SJSA1 (cell line): ENCODE measurements around the gene MAP2K5. TPM values are rescaled to one million over a fixed set of nuclear protein-coding genes. Genes with fewer than 3 reads are reported as not detected.

Source experiments
- DNase-seq, 2 experiments: peaks; one replicate each; pipeline ENCODE4 v3.0.0-alpha.2; 2015 to 2020; ENCODE audit warnings: low spot score in 2 of 2, low read depth in 1 of 2
- H3K27ac ChIP-seq: fragments of 250-450 bp; sonication (Bioruptor Pico); 2 replicates; pipeline ENCODE4 v1.5.1; 2020; ENCODE audit warnings: mild to moderate bottlenecking, moderate library complexity
- H3K27me3 ChIP-seq: fragments of 250-450 bp; sonication (Bioruptor Pico); replicated peaks from 2 replicates; pipeline ENCODE4 v1.5.1; 2020; ENCODE audit warnings: mild to moderate bottlenecking, moderate library complexity
- H3K36me3 ChIP-seq: fragments of 250-450 bp; sonication (Bioruptor Pico); 2 replicates; pipeline ENCODE4 v1.5.1; 2020; ENCODE audit warnings: mild to moderate bottlenecking
- H3K4me1 ChIP-seq: fragments of 250-450 bp; sonication (Bioruptor Pico); replicated peaks from 2 replicates; pipeline ENCODE4 v1.6.1; 2021; ENCODE audit warnings: mild to moderate bottlenecking
- H3K4me3 ChIP-seq: fragments of 250-450 bp; sonication (Bioruptor Pico); 2 replicates; pipeline ENCODE4 v1.5.1; 2020; ENCODE audit warnings: mild to moderate bottlenecking
- H3K9me3 ChIP-seq: fragments of 250-450 bp; sonication (Bioruptor Pico); replicated peaks from 2 replicates; pipeline ENCODE4 v1.5.1; 2020; ENCODE audit warnings: mild to moderate bottlenecking
- total RNA-seq: library from RNA; depleted of rRNA; stranded (reverse); fragments of >200 nt; shearing (Covaris generic); gene quantifications from 2 replicates; pipeline ENCODE4 v1.2.3, GENCODE V29; 2014

The MAP2K5 gene
- total RNA-seq, 1 experiment from 2014 or later: 4.3 TPM

DNA sequence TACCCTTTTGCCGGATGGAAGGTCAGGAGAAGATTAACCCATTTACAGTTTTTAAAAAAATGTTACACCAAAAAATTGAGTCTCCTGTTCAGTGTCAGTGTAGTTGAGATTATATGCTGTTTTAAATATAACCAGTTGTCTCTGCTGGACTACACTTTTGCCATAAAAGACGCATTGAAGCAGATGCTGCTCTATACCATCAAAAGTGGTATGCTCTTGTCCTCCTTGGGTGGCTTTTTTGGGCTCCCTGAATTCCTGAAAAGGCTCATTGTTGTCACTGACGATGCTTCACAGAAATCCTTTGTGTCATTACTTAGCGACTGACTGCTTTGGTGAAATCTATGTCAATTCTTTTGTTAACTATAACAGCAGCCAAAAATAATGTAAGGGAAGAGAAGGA, 148.9 kb downstream of the MAP2K5 start:
- H3K36me3 ChIP-seq: no peaks in the 10 kb centered on the region
- H3K4me3 ChIP-seq: no peak overlapping the region
- peaks cover 3% of the 10 kb centered on the region; the same call in 1 of the 2 replicates for H3K4me1 ChIP-seq
- peaks cover 26% of the 10 kb centered on the region for H3K27me3 ChIP-seq
- peaks cover 2% of the 10 kb centered on the region; the same call in 1 of the 2 replicates for H3K9me3 ChIP-seq
- no peak overlapping the region for H3K27ac ChIP-seq
- DNase-seq: no peak

DNA sequence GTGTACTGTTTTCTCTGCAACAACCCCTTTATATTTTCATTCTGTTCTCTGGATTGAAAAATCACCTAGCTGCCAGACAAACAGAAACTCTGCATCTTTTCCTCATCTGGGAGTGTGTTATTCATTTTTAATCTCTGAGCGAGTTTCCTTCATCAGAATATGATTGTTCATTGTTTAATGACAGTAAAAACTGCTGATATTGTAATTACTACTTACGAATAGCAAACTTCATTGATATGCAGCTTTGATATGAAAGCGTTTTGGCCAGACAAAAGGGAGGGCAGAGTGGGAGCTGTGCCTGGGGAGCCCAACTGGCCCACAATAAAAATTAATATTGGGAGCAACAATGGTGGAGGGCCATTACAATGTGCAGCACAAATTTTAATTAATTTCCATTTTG, 150.1 kb downstream of the MAP2K5 start:
- no peaks in the 10 kb centered on the region; the same call in 1 of the 2 replicates for H3K9me3 ChIP-seq
- no peak for DNase-seq
- no peak overlapping the region for H3K27ac ChIP-seq
- peaks cover 3% of the 10 kb centered on the region; the same call in 1 of the 2 replicates for H3K4me1 ChIP-seq
- H3K4me3 ChIP-seq: no peak overlapping the region
- H3K27me3 ChIP-seq: peaks cover 26% of the 10 kb centered on the region
- no peaks in the 10 kb centered on the region for H3K36me3 ChIP-seq

DNA sequence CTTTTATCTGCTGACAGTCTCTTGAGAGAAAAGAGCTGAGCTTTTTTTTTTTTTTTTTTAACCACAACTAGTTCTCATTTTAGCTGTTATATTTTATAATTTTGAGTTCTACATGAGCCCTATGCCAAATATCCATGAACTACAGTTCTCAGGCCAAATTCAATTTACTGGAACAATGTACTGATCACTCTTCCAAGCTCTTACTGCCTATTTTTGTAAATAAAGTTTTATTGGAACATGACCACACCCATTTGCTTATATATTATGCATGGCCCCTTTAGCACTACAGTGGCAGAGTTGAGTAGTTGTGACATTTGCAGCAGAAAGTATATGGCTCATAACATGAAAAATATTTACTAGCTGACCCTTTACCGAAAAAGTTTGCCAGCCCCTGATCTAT, 153.6 kb downstream of the MAP2K5 start:
- no peak for DNase-seq
- H3K4me1 ChIP-seq: peaks cover 2% of the 10 kb centered on the region; the same call in 1 of the 2 replicates
- H3K27me3 ChIP-seq: peaks cover 20% of the 10 kb centered on the region
- H3K27ac ChIP-seq: no peak overlapping the region
- H3K36me3 ChIP-seq: no peaks in the 10 kb centered on the region
- H3K9me3 ChIP-seq: no peaks in the 10 kb centered on the region
- H3K4me3 ChIP-seq: no peak overlapping the region

DNA sequence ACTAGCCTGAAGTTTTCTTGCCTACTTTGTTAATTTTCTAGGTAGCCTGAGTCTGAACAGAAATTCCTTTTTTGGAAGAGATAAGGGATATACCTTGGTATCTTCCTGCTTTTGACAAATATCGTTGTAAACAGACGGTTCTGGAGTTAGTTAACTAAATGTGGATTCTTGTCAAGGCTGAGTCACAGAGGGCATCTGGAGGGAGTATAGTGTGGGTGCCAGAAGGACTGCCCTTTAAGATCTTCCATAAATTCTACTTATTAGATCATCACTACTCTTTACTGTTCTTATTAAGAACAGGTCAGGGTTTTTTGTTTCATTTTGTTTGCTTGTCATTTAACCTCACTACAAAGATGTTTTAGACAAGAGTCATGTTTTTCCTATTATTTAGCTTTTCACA, 157.5 kb downstream of the MAP2K5 start:
- no peaks in the 10 kb centered on the region for H3K27me3 ChIP-seq
- H3K27ac ChIP-seq: no peak overlapping the region
- no peaks in the 10 kb centered on the region for H3K4me1 ChIP-seq
- no peak overlapping the region for H3K4me3 ChIP-seq
- H3K36me3 ChIP-seq: no peaks in the 10 kb centered on the region
- DNase-seq: no peak
- H3K9me3 ChIP-seq: no peaks in the 10 kb centered on the region

DNA sequence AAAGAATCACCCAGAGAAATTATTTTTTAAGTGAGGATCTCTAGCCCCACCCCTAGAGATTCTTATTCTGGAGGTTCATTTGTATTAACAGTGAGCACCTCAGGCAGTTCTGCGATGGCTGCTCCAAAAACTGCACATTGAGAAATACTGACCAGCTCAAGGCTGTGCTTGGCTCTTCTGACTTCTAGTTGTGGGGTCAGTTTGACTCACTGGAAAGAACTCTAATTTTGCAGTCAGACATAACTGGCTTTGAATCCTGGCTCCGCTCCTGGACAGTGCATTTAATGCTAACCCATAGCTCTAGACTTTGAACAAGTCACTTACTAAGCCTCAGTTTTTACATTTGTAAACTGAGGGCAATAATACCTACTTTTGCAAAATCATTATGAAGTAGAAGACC, 159.2 kb downstream of the MAP2K5 start:
- H3K9me3 ChIP-seq: no peaks in the 10 kb centered on the region

DNA sequence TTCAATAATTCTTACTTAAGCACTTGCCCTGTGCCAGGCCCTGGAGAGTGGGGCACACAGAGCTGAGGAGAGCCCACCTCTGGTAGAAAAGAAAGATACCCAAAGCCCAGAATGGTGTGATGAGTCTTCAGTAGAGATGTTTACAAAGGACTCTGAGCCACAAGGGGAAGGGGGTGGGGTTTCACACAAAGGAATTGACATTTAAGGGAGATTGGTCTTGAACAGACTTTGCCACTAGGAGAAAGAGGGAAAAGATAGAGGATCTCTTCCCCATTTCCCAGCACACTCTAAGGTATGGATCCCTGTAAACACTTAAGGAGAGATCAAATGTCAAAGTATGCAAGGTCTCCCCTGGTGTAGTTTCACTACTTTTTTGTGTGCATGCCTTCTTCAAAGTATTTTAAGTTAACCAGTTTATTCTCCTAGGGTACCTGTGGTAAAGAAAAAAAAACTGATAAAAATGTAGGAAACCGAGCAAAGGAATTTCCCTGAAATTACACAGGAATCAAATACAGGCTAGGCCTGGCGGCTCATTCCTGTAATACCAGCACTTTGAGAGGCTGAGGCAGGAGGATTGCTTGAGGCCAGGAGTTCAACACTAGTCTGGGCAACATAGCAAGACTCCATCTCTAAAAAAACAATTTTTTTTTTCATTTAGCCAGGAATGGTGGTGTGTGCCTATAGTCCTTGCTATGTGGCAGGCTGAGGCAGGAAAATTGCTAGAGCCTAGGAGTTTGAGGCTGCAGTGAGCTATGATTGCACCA, 165.2 kb downstream of the MAP2K5 start:
- Histone ChIP-seq H3K4me3 (no peak overlapping the region), H3K27me3 (no peaks in the 10 kb centered on the region), H3K27ac (no peak overlapping the region), H3K36me3 (no peaks in the 10 kb centered on the region), H3K9me3 (no peaks in the 10 kb centered on the region), H3K4me1 (no peaks in the 10 kb centered on the region)
- DNase-seq: no peak

More for the DNA sequence above, 159.2 kb downstream of the MAP2K5 start:
- Histone ChIP-seq H3K27ac (no peak overlapping the region), H3K4me3 (no peak overlapping the region), H3K4me1 (no peaks in the 10 kb centered on the region), H3K36me3 (no peaks in the 10 kb centered on the region), H3K27me3 (no peaks in the 10 kb centered on the region)
- DNase-seq: no peak

DNA sequence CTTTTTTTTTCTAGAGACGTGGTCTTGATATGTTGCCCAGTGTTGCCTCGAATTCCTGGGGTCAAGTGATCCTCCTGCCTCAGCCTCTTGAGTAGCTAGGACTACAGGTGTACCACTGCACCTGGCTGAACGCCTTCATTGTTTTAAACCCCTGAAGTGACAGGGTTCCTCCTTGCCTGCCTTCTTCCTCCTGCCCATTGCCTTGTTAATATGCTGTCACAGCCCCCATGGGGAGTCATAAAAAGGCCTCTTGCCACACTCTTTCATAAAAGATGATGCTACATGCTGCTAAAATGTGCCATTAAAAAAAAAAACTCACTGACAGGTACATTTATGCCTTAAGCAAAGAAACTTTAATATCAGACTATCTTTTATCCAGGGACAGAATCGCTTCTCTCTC, 166.0 kb downstream of the MAP2K5 start:
- Histone ChIP-seq H3K9me3 (no peaks in the 10 kb centered on the region), H3K27me3 (no peaks in the 10 kb centered on the region)

DNA sequence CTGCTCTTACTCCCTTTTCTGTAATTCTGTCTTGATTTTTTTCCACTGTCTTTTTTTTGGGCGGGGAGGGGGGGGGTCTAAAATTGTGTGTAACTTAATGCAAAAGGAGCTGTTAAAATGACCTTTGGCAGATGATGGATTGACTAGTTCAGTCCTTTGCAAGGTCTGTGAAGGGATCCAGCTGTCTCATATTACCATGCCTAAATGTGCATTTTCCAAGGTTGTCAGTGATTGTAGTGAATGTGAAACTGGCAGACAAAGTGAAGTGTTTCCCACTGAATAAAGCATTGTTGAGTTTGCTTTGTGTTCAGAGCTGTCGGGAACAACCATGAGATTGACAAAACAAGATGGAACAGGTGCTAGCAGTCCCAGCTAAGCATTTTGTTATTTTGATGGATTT, 172.7 kb downstream of the MAP2K5 start:
- Histone ChIP-seq H3K4me3 (no peak overlapping the region), H3K27ac (no peak overlapping the region), H3K9me3 (no peaks in the 10 kb centered on the region), H3K36me3 (no peaks in the 10 kb centered on the region), H3K4me1 (no peaks in the 10 kb centered on the region), H3K27me3 (no peaks in the 10 kb centered on the region)
- no peak for DNase-seq

More for the DNA sequence above, 166.0 kb downstream of the MAP2K5 start:
- H3K36me3 ChIP-seq: no peaks in the 10 kb centered on the region
- H3K4me1 ChIP-seq: no peaks in the 10 kb centered on the region
- no peak for DNase-seq
- no peak overlapping the region for H3K27ac ChIP-seq
- H3K4me3 ChIP-seq: no peak overlapping the region

DNA sequence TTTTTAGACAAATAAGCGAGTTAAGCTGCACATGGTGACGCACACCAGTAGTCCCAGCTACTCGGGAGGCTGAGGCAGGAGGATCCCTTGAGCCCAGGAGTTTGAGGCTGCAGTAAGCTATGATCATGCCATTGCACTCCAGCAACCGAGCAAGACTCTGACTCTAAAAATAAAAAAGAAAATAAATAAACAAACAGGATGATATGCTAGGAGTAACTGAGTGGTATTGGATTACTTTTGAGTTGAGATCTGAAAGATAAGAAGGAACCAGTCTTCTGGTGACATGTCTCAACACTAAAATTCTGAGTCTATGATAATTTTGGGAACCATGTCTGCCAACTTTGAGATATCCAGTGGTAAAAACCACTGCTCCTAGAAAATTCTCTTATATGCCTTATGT, 173.7 kb downstream of the MAP2K5 start:
- no peak for DNase-seq
- H3K9me3 ChIP-seq: no peaks in the 10 kb centered on the region
- H3K36me3 ChIP-seq: no peaks in the 10 kb centered on the region
- H3K4me1 ChIP-seq: no peaks in the 10 kb centered on the region
- no peak overlapping the region for H3K27ac ChIP-seq
- H3K27me3 ChIP-seq: no peaks in the 10 kb centered on the region
- no peak overlapping the region for H3K4me3 ChIP-seq

DNA sequence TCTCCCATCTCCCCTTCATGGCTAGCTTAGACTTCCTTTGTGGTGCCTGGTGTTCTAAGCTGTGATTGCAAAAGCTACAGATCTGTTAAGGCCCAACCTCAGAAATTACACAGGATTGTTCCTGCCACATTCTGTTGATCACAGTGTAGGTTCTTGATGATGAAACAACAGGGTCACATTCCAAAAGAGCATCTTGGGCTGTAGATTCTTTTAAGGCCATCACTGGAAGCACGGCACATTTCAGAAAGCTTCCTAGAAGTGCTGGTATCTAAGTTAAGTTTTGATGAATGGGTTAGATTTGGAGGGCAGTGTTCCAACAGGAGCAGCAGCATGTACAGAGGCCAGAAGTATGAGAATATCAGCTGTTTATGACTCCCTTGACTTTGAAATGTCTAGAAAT, 175.3 kb downstream of the MAP2K5 start:
- no peak overlapping the region for H3K27ac ChIP-seq
- H3K9me3 ChIP-seq: no peaks in the 10 kb centered on the region
- H3K36me3 ChIP-seq: no peaks in the 10 kb centered on the region
- no peak overlapping the region for H3K4me3 ChIP-seq
- H3K4me1 ChIP-seq: no peaks in the 10 kb centered on the region
- no peaks in the 10 kb centered on the region for H3K27me3 ChIP-seq
- no peak for DNase-seq

DNA sequence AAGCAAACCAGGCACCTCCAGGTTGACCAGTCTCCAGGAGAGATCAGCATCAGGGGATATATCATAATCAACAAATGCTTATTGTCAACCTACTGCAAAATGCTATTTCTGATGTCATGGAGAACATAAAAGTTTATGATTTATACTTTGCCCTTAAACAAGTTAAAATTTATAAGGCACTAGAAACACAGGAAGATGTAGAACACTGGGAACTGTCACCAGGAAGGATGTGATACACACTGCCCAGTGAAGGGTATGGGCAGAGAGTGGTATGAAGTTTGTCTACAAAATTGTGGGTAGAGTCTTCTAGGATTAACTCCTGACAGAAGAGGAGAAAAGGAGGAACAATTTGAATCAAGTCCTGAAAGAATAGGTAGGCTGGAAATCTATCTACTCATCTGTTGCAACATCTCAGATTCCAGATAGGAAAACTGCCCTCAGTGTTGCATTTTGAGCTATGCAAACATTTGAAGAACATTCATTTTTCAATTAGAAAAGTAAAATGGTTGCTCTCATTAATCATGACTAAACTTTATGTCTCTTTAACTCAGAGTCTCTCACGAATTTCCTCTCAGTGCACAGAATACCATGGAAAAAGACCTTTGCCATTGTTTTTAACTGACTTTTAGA, 176.9 kb downstream of the MAP2K5 start:
- H3K36me3 ChIP-seq: no peaks in the 10 kb centered on the region
- no peak for DNase-seq
- H3K4me1 ChIP-seq: no peaks in the 10 kb centered on the region
- no peaks in the 10 kb centered on the region for H3K27me3 ChIP-seq
- no peak overlapping the region for H3K27ac ChIP-seq
- no peak overlapping the region for H3K4me3 ChIP-seq
- H3K9me3 ChIP-seq: no peaks in the 10 kb centered on the region

DNA sequence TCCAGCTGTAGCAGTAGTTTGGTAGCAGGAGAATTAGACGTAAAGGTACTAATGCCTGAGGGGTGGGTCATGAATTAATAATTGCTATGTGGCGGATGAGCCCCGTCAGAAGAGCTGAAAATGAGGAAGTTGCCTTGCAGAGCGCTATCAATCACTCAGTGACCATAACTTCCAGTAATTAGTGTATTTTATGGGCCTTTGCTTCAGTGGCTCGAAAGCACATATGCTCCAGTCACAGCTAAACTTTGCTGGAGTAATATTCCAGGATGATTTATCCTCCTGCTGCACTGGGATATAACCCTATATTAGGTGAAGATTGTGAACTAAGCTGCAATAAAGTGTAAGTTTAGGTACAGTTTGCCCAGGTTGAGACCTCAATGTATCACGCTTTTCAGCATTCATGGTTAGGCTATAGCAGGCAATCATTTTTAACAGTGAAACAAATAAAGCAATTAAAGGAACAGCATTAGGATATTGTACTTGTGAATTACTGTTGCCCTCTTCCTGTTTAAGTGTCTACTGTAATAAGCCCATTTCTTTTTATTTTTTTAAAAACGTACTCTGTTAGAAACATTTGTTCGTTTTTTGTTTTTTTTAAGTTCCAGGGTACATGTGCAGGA, 178.2 kb downstream of the MAP2K5 start:
- DNase-seq: no peak
- Histone ChIP-seq H3K27ac (no peak overlapping the region), H3K4me1 (no peaks in the 10 kb centered on the region)

DNA sequence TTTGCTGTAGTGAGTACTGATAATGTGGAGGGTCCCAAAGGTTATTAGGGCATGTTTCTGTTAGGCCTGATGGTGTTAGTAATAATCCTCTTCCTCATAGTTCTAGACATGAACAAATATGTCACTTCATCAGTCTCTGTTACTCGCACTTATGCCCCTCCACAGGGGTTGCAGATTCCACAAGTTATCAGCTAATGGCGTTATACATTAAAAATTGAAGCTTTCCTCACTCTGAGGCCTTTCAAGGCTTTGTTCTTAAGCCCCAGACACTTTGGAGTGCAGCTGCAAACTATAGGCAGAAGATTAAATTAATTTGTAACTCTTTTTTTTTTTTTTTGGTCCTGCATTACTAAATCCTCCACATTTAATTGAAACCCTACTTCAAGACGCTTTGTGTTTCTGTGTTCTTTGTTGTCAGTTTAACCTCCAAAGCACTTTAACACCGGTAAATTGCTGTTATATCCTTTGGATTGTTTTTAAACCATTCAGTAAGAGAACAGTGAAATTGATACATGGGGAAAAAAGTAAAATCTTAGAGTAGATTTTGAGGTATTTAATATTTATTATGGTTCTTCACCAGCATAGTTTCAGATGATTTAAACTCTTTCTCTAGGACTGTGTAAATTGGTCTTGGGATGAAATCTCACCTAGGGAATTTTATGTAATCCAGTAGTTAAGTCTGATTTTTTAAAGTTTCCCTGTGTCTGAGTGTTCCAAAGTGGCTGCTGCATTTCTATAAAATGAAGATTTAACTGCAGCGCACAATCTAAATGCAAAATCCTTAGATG, 179.7 kb downstream of the MAP2K5 start:
- no peaks in the 10 kb centered on the region for H3K4me1 ChIP-seq
- H3K9me3 ChIP-seq: no peaks in the 10 kb centered on the region
- no peak overlapping the region for H3K4me3 ChIP-seq
- DNase-seq: no peak
- no peak overlapping the region for H3K27ac ChIP-seq
- no peaks in the 10 kb centered on the region for H3K27me3 ChIP-seq
- H3K36me3 ChIP-seq: no peaks in the 10 kb centered on the region

More for the DNA sequence above, 178.2 kb downstream of the MAP2K5 start:
- no peaks in the 10 kb centered on the region for H3K9me3 ChIP-seq
- no peaks in the 10 kb centered on the region for H3K36me3 ChIP-seq
- no peaks in the 10 kb centered on the region for H3K27me3 ChIP-seq
- H3K4me3 ChIP-seq: no peak overlapping the region
